ENCODE measurements around the gene GAS6.
"Not testable (repeated sequence)": the region's sequence is repeated elsewhere in the genome, so short reads cannot be mapped to it uniquely, and the experiment has no call there.

The GAS6 gene

DNA sequence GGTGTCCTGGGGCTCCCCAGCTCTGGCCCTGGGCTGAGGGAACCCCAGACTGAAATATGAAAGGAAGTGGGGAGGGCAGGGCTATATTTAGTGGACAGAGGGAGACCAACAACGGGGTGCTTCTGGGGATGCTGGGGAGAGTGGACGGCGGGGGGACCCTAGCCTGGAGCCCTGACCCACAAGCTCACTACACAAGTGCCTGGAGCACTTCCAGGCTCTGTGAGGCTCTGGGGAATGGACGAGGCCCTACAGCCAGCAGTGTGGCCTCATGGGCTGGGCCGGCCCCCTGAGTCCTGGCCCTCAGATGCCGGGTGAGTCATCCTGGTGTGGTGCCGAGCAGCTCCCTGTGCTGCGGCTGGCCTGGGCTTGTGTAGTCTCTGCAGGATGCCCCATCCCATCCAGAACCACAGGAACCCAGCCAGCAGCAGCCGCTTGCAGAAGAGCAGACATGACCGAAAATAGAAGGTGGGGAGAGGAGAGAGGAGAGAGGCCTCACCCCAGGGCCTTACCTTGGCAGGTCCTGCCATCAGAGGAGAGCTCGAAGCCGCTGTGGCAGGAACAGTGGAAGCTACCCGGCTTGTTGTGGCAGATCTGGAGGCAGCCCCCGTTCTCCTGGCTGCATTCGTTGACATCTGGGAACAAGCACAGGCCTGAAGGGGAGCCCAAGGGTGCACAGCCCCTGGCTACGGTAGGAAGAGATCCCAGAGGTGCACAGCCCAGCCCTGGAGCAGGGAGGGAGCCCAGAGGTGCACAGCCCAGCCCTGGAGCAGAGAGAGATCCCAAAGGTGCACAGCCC lies 26.1 kb downstream of the GAS6 start:
- no peak for DNase-seq (ENCODE audit: low read depth in 3 of 3)

DNA sequence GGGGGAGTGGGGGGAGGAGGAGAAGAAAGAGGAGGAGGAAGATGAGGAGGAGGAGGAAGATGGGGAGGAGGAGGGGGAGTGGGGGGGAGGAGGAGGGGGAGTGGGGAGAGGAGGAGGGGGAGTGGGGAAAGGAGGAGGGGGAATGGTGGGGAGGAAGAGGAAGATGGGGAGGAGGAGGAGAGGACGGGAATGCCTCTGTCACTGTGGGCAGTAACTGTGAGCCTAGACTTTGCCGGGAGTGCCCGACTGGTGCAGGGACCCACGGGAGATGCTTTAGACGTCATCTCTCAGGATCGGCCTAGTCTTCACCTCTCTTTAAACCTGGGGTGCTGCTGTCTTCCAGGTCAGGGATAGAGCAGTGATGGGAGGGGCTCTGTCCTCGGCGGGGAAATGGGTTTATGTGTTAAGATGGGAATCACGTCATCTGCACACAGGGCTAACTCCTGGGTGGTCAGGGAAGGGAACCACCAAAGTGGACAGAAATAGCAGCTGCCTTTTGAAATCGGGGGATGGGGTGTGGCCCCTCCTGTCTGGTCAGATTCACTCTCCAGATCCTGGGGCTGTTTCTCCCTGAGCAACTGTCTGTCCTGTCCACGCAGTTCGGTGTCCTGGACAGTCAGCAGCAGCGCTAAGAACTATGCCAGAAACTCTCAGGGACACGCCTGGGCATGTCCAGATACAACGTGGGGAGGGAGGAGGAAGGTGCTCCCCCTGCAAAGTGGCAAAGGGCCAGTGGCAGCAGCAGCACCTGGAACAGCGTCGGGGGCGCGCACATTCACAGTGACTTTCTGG lies 26.9 kb downstream of the GAS6 start:
- no peak for DNase-seq (ENCODE audit: low read depth in 3 of 3)

DNA sequence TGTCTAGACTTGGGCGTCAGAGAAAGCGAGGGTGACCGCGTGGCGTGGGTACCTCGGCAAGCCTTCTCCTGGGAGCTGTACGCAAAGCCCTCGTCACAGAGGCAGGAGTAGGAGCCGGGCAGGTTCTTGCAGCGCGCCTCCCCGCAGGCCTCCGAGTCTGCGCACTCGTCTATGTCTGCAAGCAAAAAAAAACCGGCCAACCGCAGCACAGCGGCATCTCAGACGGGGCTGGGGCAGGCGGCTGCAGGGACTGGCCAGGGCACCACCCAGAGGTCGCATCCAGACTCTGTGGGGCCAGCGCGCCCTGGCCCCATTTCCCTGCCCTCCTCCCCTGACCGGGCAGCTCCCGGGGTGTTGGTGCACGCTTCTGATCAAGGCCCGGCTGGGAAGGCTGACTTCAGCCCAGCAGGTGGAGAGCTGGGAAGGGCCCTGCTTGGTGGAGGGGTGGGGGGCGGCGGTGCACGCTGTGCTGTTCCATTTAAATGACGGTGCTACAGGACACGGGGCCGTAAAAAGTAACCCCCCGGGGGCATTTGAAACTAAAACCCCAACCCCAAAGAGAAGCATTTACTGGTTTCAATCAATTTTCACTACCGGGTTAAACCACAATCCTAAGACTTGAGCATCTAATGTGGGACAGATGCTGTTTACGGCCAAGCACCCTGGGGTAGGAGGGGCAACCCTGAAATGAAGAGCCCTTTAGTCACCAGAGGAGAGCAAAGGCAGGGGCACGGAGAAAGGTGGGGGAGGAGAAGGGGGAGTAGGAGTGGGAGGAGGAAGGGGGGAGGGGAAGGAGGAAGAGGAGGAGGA lies 28.2 kb downstream of the GAS6 start:
- DNase-seq (ENCODE audit: low read depth in 3 of 3) = no peak

DNA sequence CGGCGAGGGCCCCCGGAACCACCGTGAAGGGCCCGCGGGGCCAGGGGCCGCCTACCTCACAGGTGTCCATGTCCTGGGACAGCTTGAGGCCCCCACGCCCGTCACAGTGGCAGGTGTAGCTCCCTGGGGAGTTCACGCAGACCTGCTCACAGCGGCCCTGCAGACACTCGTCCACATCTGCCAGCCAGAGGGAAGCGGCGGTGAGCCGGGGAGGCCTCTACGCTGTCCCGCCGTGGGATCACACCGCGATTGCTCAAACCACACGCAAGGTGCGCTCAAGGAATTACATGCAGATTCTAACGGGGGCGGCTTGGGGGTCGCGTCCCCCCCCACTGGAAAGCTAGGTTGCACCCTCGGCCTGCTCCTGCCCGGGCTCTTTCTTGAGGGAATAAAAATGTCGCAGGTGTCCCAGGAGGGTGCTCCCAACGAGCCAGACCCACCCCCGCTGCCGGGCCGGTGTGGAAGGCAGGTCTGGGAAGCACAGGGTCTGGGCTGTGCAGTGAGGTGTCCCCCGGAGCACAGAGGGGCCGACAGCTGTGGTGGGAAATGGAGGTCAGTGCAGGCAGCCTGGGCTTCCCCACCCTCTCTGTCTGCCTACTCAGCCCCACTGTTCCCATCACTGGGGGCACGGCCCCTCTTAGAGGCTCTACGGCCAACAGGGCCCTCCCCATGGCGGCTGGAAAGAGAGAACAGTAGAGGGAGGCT lies 29.2 kb downstream of the GAS6 start:
- DNase-seq (ENCODE audit: low read depth in 3 of 3) = no peak

DNA sequence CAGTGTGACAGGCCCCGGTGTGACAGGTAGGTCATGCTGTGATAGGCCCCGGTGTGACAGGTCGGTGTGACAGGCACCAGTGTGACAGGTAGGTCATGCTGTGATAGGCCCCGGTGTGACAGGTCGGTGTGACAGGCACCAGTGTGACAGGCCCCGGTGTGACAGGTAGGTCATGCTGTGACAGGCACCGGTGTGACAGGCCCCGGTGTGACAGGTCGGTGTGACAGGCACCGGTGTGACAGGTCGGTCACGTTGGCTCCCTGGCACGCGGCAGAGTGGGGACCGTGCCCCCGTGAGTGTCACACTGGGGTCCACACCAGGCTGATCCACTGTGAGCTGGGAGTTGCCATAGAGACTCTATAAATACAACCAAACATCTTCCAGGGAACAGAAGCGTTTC lies 29.9 kb downstream of the GAS6 start:
- DNase-seq (ENCODE audit: low read depth in 3 of 3) = not testable (repeated sequence)

DNA sequence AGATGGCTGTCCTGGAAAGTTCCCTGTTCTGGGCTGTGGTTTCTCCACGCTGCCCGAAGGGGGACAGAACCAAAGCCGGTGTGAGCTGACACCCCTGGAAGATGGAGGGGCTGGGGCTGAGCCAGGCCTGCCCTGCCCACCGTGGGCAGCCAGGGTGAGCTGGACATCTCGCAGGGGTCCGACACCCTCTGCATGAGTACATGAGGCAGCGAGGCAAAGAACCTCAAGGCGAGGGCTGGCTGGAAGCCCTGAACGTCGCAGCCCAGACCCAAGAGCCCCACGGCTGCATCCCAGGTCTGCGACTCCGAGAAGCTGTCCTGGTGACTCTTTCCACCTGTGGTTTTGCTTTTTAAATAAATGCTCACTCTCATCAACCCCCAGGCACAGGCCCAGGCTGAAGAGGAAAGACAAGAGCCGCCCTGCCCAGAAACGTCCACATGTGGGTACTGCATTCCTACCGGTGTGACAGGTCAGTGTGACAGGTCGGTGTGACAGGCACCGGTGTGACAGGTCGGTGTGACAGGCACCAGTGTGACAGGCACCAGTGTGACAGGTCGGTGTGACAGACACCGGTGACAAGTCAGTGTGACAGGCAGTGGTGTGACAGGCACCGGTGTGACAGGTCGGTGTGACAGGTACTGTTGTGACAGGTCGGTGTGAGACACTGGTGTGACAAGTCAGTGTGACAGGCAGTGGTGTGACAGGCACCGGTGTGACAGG lies 30.6 kb downstream of the GAS6 start:
- no peak for DNase-seq (ENCODE audit: low read depth in 3 of 3)

DNA sequence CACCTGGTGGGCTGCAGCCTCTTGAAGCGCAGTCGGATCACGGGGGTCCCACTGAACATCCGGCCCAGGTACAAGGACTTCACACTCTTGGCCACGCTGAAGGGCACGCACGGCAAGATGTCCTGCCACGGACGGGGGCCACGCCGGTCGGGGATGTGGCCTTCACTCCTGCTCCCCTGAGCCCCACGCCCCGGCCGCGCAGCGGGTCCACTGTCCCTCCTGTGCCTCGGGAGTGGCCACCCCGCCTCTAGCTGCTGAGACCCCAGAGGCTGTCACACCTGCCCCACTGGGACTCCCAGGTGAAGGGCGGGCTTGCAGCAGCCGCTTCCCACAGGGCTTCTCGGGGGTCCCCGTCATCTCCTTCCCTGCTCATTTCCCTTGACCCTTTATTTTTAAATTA lies 31.2 kb downstream of the GAS6 start:
- no peak for DNase-seq (ENCODE audit: low read depth in 3 of 3)

DNA sequence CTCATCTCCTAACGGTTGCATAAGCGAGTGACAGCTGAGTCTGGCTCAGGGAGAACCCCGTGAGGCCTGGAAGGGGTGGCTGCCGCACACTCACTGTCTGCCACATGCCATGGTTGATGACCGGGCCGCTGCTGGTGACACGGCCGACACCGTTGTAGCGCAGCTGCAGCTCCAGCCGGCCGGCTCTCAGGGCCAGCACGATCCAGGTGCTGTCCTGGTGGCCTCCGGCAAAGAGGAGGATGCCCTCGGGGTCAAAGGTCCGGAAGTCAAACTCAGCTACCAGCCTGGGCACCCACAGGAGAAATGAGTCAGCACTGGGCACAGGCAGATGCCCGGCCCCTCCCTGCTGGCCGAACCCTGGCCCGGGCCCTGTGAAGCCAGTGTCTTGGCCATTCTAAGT lies 31.7 kb downstream of the GAS6 start:
- DNase-seq (ENCODE audit: low read depth in 3 of 3) = no peak

DNA sequence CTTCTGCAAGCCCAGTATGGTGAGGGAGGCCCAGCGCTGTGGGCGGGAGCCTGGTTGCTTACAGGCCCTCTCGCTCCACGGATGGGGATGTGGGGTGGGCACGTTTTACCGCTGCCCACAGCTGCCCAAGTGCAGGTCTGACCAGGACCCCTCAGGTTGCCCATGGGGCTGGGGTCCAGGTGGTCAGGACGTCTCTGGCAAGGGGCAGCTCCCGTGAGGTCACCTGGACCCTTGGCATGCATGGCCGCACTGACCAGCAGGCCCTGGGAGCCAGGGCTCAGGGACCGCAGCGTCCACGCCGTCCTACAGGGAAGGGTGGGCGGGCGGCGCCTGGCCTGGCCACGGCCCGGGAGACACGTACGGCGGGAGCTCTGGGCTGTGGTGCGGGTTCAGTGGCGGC lies 32.8 kb downstream of the GAS6 start:
- no peak for DNase-seq (ENCODE audit: low read depth in 3 of 3)

DNA sequence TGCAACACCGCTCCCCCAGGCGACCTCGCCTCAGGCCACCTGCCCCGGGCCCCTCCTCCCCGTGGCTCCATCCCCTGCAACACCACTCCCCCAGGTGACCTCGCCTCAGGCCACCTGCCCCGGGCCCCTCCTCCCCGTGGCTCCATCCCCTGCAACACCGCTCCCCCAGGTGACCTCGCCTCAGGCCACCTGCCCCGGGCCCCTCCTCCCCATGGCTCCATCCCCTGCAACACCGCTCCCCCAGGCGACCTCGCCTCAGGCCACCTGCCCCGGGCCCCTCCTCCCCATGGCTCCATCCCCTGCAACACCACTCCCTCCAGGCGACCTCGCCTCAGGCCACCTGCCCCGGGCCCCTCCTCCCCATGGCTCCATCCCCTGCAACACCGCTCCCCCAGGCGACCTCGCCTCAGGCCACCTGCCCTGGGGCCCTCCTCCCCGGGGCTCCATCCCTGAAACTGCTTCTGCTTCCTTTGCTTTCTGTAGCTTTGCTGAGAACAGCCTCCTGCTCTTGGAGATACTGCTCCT lies 33.4 kb downstream of the GAS6 start:
- DNase-seq (ENCODE audit: low read depth in 3 of 3) = not testable (repeated sequence)

DNA sequence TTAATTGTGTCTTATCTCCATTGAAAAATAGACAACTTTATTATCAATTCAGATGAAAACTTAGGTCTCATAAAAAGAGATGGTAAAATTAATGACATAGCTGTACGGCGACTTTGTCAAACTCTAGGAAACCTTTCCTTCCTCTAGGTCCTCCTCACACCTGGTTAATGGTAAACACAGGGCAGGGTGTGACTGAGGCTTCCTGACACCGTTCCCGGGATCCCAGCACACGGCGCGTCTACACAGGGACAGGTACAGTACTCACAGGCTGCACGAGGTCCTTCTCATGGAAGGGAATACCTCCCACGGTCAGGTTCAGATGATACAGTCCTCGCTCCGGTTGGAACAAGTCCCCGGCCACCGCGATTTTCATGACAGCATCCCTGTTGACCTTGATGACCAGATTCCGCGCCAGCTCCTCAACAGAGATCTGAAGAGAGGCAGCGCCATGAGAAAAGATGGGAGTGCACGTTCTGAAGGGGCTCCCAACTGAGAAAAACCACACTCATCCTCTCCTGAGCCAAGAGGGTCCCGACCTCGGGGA lies 35.5 kb downstream of the GAS6 start:
- no peak for DNase-seq (ENCODE audit: low read depth in 3 of 3)

DNA sequence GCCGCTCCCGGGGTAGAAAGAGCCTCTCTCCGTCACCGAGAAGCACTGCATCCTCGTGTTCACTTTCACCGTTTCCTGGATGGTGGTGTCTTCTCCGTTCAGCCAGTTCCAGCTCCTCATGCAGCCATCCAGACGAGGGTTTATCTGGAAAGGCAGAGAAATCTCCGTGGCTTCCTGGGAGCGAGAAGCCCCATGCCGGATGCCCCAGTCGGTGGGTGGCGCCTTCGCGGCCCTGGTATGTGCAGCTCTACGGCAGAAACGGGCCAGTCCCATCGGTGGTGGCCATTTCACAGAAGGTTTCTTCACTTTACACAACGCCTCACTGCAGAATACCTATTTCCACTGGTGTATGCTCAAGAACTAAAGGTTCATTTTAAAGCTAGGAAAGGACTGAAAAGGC lies 36.9 kb downstream of the GAS6 start:
- DNase-seq (ENCODE audit: low read depth in 3 of 3) = no peak

DNA sequence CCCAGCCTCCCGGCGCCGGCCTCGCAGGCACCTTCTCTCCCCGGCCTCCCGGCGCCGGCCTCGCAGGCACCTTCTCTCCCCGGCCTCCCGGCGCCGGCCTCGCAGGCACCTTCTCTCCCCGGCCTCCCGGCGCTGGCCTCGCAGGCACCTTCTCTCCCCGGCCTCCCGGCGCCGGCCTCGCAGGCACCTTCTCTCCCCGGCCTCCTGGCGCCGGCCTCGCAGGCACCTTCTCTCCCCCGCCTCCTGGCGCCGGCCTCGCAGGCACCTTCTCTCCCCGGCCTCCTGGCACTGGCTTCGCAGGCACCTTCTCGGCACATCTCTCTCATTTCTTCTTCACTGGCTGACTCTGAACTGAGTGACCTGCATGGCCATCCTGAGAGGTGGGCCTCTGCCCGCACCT lies 37.4 kb downstream of the GAS6 start:
- DNase-seq (ENCODE audit: low read depth in 3 of 3) = not testable (repeated sequence)

DNA sequence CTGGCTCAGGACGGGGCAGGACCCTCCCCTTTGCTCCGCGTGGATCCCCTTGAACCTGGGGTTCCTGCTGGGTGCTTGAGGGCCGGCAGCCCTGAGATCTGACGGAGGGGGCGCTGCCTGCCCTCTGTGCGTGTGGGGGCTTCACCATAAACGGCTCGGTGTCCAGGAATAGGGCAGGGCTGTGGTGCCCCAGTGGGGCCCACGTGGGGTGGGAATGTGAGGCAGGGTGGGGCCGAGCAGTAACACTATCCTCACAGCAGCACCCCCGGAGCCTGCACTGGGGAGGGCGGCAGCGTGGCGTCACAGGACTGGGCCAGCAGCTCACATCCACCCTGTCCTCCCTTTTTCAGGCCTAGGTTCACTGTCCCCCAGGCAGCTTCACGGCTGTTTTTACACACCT lies 38.0 kb downstream of the GAS6 start:
- DNase-seq (ENCODE audit: low read depth in 3 of 3) = no peak

DNA sequence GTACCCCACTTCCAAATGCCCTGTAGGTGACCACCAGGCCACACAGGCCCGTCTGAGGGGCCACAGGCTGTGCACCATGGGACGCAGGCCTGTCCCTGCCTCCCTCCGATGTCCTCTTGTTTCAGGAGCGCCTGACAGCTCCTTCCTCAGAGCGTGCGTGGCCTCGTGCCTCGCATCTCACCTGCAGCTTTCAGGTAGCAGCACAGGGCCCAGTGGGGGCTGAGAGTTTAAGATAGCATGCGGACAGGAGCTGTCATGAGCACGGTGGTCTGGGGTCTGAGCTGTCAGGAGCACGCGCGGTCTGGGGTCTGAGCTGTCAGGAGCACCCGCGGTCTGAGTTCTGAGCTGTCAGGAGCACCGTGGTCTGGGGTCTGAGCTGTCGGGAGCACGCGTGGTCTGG lies 40.1 kb downstream of the GAS6 start:
- no peak for DNase-seq (ENCODE audit: low read depth in 3 of 3)

DNA sequence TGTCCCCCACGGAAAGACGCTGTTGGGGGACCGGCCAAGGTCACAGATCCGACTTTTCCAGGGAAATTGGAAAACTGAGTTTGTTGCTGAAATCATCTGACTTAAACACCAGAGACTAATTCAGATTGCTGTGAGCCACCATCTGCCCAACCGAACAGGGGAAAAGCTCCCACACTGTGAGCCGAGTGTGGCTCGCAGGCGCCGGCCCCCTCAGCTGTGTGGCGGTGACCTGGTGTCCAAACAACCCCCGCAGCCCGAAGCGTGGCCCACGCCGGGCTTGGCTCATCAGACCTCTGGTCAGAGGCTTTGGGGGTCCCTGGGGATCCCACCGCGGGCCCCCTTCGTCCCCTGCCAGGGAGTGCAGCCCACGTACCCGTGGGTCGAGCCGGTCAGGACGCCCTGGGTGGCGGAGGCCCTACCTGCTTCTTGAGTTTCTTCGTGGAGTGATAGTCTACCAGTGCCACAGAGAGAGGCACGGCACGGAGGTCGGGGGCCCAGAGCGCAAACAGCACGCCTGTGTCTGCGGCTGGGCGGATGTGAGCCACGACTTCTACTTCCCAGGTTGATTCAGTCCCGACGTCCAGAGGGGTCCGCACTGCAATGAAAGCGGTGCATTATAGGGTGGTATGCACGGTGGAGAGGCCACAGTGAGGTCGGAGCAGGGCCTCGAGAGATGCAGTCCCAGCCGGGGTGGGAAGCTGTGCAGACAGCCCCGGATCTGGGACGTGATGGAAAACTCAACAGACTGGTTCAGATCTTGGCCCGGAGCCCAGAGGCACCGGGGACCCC lies 40.7 kb downstream of the GAS6 start:
- no peak for DNase-seq (ENCODE audit: low read depth in 3 of 3)

DNA sequence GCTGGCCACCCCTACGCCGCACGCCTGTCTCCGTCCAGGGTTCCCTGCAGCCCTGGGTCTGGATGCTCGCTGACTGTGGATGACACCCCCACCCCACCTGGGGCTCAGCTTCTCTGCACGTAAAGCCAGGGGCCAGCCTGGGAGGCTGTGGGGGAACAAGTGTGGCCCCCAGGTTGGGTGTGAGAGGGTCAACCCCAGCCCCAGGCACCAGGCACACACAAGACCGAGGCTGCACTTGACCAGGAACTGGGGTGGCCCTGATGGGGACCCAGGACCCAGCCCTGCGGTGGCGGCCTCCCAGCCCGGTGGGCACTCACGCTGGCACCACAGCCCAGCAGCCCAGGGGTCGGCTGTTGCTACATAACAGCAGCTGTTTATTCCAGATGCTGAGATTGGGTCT lies 41.6 kb downstream of the GAS6 start:
- DNase-seq (ENCODE audit: low read depth in 3 of 3) = no peak

DNA sequence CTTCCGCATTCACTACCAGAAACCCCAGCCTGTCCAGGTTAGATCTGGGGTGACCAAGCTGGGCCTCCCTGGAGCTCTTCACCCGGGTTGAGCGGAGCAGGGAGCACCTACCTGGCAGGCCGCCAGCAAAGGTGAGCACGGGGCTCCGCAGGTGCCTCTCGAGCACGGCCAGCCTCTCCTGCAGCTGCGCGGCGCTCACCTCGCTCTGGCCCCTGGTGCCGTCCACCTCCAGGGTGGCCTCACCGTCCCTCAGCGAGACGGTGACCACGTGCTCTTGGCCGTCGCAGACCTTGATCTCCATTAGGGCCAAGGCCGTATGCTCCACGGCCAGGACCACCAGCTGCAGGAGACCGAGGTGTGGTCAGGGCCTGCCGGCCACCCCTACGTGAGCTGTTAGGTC lies 42.0 kb downstream of the GAS6 start:
- no peak for DNase-seq (ENCODE audit: low read depth in 3 of 3)

DNA sequence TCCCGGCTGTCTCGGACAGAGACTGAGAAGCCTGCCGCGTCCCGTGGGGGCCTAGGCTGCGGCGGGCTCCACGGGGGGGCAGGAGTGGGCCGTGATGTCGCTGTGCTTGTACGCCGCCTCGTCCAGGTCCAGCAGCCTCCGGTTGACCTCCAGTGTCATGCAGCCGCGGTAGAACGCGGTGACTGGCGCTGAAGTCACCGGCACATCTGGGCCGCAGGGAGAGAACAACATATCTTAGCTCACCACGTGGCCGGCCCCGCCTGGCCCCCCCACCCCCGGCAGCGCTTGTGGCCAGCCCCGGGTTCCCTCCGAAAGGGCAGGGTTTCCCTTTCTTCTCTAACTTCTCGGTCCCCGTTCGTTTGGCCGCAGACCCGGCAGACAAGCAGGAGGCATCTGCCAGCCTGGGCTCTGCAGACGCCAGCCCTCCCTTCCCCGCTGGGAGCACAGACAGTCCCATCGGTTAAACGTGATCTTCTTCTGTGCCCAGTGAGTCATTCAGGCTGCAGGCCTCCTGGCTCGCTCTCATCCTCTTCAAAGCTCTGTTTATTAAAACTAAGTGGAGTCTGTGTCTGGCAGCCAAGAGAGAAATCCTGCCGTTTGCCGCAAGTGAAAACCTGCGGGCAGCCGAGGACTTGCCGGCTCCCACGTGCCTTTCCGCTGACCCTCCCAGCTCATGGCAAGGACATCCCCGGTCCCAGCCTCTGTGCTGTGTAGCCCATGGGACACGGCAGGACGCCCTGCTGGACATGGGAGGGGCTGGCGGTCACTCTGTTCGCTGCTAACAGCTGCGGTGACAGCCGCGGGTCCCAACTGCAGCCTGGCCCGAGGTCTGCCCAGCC lies 42.8 kb downstream of the GAS6 start:
- no peak for DNase-seq (ENCODE audit: low read depth in 3 of 3)
